Heart left ventricle (tissue), 16 donors: ENCODE results near the gene PICALM. TPM values are rescaled to one million over a fixed set of nuclear protein-coding genes. Genes with fewer than 3 reads are reported as not detected.

ENCODE experiments used
- ATAC-seq, 4 donors: fragments of 200-7000 bp; cut with Tn5 transposase; one replicate each; pipeline ENCODE4 v1.9.1; 2020 to 2022; ENCODE audit warnings: moderate library complexity in 4 of 4, mild to moderate bottlenecking in 3 of 4, moderate number of reproducible peaks in 1 of 4
- DNase-seq, 5 donors: peaks; one replicate each; pipeline ENCODE4 v3.0.0-alpha.2; 2020
- H3K27ac ChIP-seq, 12 donors: fragments of 200-600 bp; sonication (generic) in 4 of 12; one replicate each; pipeline versions ENCODE4 v1.5.0 to v1.8.0; 2016 to 2022; ENCODE audit warnings: mild to moderate bottlenecking in 2 of 12
- H3K27me3 ChIP-seq, 9 donors: fragments of 200-600 bp; sonication (generic) in 2 of 9; one replicate each; pipeline versions ENCODE4 v1.5.1 to v1.8.0; 2016 to 2022; ENCODE audit warnings: mild to moderate bottlenecking in 3 of 9
- H3K36me3 ChIP-seq, 9 donors: fragments of 200-600 bp; sonication (generic) in 2 of 9; one replicate each; pipeline versions ENCODE4 v1.5.0 to v1.8.0; 2018 to 2022; ENCODE audit warnings: mild to moderate bottlenecking in 2 of 9
- H3K4me1 ChIP-seq, 12 donors: fragments of 200-600 bp; sonication (generic) in 4 of 12; one replicate each; pipeline versions ENCODE4 v1.5.0 to v1.8.0; 2016 to 2022; ENCODE audit warnings: mild to moderate bottlenecking in 3 of 12
- H3K4me3 ChIP-seq, 12 donors: fragments of 200-600 bp; sonication (generic) in 4 of 12; one replicate each; pipeline versions ENCODE4 v1.5.0 to v1.8.0; 2017 to 2022; ENCODE audit warnings: mild to moderate bottlenecking in 9 of 12, moderate library complexity in 4 of 12
- H3K9me3 ChIP-seq, 12 donors: fragments of 200-600 bp; sonication (generic) in 4 of 12; one replicate each; pipeline versions ENCODE4 v1.5.0 to v1.8.0; 2016 to 2022; ENCODE audit warnings: mild to moderate bottlenecking in 1 of 12
- POLR2A ChIP-seq, 2 donors: fragments of 450-650 bp; IDR thresholded peaks; one replicate each; pipeline ENCODE4 v1.6.1; 2017; ENCODE audit warnings: antibody characterized with exemption in 2 of 2, mild to moderate bottlenecking in 2 of 2, moderate library complexity in 2 of 2
- whole genome bisulfite sequencing, 4 donors: extraction: QIAGEN DNeasy Blood & Tissue Kit in 2 of 4; methylation state at CpG; one replicate each; pipeline versions ENCODE4 v1.1.5 to v1.1.7; 2013 to 2018; 5-methylcytosine and 5-hydroxymethylcytosine counted together
- intact Hi-C, 10 donors: fragments of 100-400 bp; cut with DNase I; formaldehyde crosslinking; loops; one replicate each; pipeline versions ENCODE4 v1.11.1 to v1.14.2; 2022
- polyA plus RNA-seq, 2 donors: library from polyadenylated mRNA; stranded (reverse); fragments of 200-250 nt; gene quantifications; one replicate each; pipeline ENCODE4 v1.2.3, GENCODE V29; 2013
- total RNA-seq, 9 donors: library from RNA; depleted of rRNA in 2 of 9; stranded (reverse); fragments of >200 nt in 2 of 9; fragmentation: NEBNext Ultra II Directional in 3 of 9; extraction: Animal tissue kit (Norgen Biotek cat#: 25700) in 3 of 9; gene quantifications; one replicate each; pipeline versions ENCODE4 v1.1.0 to v1.2.4, GENCODE V29; 2016 to 2023
- TF ChIP-seq, protein P1 (sequence below), 12 donors: fragments of 200-600 bp; sonication (generic) in 4 of 12; IDR thresholded peaks; one replicate each; pipeline versions ENCODE4 v1.5.0 to v1.8.0; 2018 to 2022; ENCODE audit warnings: antibody characterized with exemption in 12 of 12, mild to moderate bottlenecking in 5 of 12
- donor health status: ischemic (EF 13 %, LVEDD 7.1; RV severe dilation, severe dysfunction).
- donor health status: healthy with polysubstance abuse.
- donor health status: DM: no; HTN: yes; CAD: no.
- donor health status: DM: no; HTN: no; CAD: no.
- donor health status: ischemic (EF 25% LVEDD 6.9; RV normal size, moderate dysfunction).
- donor health status: ischemic (EF 25% LVEDD 5.7; RV mildly dilated, moderate dysfunction).
- donor health status: healthy.
- donor health status: DM: yes; HTN: yes; CAD: no.
- donor health status: ischemic (EF 35%, LVEDD 5.7; RV mildly dilated, moderate dysfunction).
- donor health status: nonischemic (EF 11% LVEDD 7.7; RV severe dilation, severe dysfunction).
- donor health status: DM: yes; HTN: yes; CAD: no.
- donor health status: PGD.
- donor health status: ischemic (EF 29% LVEDD 5.4; RV normal size, mild dysfunction).
- donor health status: nonischemic (EF 23%, LVEDD 6.1; RV moderate dilation, normal function).

PICALM gene
- total and polyA plus RNA-seq, 11 donors, result 36.1 to 207 (median 171) TPM

DNA sequence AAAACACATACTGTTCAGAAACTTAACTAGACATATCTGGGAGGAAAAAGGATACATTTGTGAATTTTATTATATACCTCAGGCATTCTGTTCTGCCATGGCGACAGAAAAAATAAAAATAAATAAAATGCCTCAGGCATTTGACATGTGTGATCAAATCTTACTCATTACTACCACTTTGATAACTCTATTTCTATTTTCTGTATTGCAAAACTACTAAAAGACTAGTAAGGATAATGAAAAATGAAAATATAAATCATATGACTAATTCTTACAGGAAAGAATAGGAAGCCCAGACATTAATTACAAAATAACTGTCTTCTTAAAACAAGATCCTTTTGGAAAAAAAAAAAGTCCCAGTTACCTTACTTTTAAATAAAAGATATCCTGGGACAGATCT lies 5.3 kb downstream of the PICALM start:
- H3K9me3 ChIP-seq, result no peaks in the 10 kb centered on the region
- WGBS, 4 donors, result 48 to 58% (median 57%) methylated on average over 1 of the region's 1 CpG
- H3K36me3 ChIP-seq, result no peaks in the 10 kb centered on the region
- peak overlapping the region in 5 of 12 donors; percentile 3 to 98 (median 84) for H3K4me3 ChIP-seq
- no peak for TF ChIP-seq POLR2A (IDR thresholded peaks at IDR 0.05)
- TF ChIP-seq, protein P1, sequence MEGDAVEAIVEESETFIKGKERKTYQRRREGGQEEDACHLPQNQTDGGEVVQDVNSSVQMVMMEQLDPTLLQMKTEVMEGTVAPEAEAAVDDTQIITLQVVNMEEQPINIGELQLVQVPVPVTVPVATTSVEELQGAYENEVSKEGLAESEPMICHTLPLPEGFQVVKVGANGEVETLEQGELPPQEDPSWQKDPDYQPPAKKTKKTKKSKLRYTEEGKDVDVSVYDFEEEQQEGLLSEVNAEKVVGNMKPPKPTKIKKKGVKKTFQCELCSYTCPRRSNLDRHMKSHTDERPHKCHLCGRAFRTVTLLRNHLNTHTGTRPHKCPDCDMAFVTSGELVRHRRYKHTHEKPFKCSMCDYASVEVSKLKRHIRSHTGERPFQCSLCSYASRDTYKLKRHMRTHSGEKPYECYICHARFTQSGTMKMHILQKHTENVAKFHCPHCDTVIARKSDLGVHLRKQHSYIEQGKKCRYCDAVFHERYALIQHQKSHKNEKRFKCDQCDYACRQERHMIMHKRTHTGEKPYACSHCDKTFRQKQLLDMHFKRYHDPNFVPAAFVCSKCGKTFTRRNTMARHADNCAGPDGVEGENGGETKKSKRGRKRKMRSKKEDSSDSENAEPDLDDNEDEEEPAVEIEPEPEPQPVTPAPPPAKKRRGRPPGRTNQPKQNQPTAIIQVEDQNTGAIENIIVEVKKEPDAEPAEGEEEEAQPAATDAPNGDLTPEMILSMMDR (IDR thresholded peaks at IDR 0.05), result no peak
- peaks cover 12 to 79% (median 70%) of the 10 kb centered on the region in 12 donors for H3K4me1 ChIP-seq
- ATAC-seq (no peak), DNase-seq (no peak)
- H3K27ac ChIP-seq, result peak overlapping the region in 9 of 12 donors; percentile 2 to 99 (median 40)
- intact Hi-C loops, result no loop called here
- H3K27me3 ChIP-seq, result no peaks in the 10 kb centered on the region

DNA sequence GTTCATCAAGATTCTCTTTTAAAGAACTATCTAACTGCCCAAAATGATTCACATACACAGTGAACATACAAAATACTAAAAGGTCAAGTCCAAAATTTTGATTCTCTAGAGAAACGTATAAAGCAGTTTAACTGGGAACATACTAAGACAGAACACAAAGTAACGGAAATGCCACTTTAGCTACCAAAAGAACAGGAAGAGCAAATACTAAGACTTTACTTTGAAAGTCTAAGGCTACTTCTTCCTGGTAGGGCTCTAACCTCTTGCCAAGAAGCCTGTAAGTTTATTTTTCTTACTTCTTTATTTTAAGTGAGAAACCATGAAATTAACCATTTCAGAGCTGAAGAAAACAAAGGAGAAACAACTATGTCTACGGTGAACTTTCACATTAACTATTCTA lies 6.2 kb downstream of the PICALM start:
- H3K27me3 ChIP-seq, result no peaks in the 10 kb centered on the region
- intact Hi-C loops, result no loop called here
- 18 to 40% (median 34%) methylated on average over 3 of the region's 3 CpGs for WGBS, 4 donors
- H3K9me3 ChIP-seq, result no peaks in the 10 kb centered on the region
- H3K27ac ChIP-seq, result peak overlapping the region in 11 of 12 donors; percentile 2 to 99 (median 59)
- ATAC-seq (peak; percentile 27 to 68 (median 51)), DNase-seq (no peak)
- H3K36me3 ChIP-seq, result no peaks in the 10 kb centered on the region
- H3K4me3 ChIP-seq, result peak overlapping the region in 8 of 12 donors; percentile 1 to 98 (median 24)
- TF ChIP-seq POLR2A (IDR thresholded peaks at IDR 0.05), result no peak
- TF ChIP-seq, protein P1 (IDR thresholded peaks at IDR 0.05), result no peak
- H3K4me1 ChIP-seq, result peaks cover 12 to 87% (median 78%) of the 10 kb centered on the region in 12 donors

DNA sequence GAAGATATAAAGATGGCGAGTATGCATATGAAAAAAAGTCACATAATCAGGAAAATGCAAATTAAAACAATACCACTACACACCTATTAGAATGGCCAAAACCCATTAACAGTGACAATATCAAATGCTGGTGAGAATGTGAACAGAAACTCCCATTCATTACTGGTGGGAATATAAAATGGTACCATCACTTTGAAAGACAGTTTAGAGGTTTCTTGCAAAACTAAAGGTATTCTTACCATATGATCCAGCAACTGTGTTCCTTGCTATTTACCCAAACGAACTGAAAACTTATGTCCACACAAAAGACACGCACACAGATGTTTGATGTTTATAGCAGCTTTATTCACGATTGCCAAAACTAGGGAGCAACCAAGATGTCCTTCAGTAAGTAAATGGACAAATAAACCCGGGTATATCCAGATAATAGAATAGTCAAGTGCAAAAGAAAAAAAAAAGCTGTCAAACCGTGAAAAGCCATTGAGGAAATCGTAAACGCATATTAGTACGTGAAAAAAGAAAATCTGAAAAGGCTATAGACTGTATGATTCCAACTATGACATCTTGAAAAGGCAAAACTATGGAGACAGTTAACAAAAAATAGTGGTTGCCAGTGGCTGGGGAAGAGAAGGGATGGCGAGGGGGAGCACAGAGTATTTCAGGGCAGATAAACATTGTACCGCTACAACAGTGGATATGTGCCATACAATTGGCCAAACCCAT lies 7.2 kb downstream of the PICALM start:
- Histone ChIP-seq H3K4me3 (peak overlapping the region in 2 of 12 donors; percentile 1 to 88), H3K27me3 (no peaks in the 10 kb centered on the region), H3K27ac (peak overlapping the region in 7 of 12 donors; percentile 34 to 99 (median 98)), H3K36me3 (no peaks in the 10 kb centered on the region), H3K4me1 (peaks cover 12 to 94% (median 81%) of the 10 kb centered on the region in 12 donors), H3K9me3 (no peaks in the 10 kb centered on the region)
- TF ChIP-seq POLR2A (IDR thresholded peaks at IDR 0.05), result no peak
- TF ChIP-seq, protein P1 (IDR thresholded peaks at IDR 0.05), result no peak
- WGBS, 4 donors, result 84 to 86% (median 84%) methylated on average over 11 of the region's 11 CpGs
- intact Hi-C loops, result no loop called here
- ATAC-seq (no peak), DNase-seq (no peak)

DNA sequence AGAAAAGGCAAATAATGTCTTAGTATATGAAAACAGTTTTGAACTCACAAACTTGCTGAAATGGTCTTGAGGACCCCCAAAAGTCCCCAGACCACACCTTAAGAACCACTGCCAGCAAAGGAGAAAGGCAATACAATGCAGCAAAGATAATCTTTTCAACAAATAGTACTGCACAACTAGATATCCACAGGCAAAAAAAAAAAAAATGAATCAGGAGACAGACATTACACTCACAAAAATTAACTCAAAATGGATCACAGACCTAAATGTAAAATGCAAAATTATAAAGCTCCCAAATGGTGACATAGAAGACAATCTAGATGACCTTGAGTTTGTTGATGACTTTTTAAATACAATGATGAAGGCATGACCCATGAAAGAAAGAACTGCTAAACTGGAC lies 8.3 kb downstream of the PICALM start:
- no peak for ATAC-seq
- H3K27ac ChIP-seq, result peak overlapping the region in 1 of 12 donors; percentile 16
- intact Hi-C loops, result no loop called here
- no peak for DNase-seq
- TF ChIP-seq, protein P1 (IDR thresholded peaks at IDR 0.05), result no peak
- no peak for TF ChIP-seq POLR2A (IDR thresholded peaks at IDR 0.05)
- no peaks in the 10 kb centered on the region for H3K9me3 ChIP-seq
- H3K4me1 ChIP-seq, result peaks cover 12 to 100% (median 80%) of the 10 kb centered on the region in 12 donors
- H3K27me3 ChIP-seq, result no peaks in the 10 kb centered on the region
- no peak overlapping the region for H3K4me3 ChIP-seq
- no peaks in the 10 kb centered on the region for H3K36me3 ChIP-seq
